Skeletal muscle satellite cell (primary cell): ENCODE results near the gene TRIM23. TPM values are rescaled to one million over a fixed set of nuclear protein-coding genes. Genes with fewer than 3 reads are reported as not detected.

Source experiments
- small RNA-seq: library from RNA; depleted of rRNA; stranded (forward); fragments of <200 nt; gene quantifications from one replicate; pipeline ENCODE3, GENCODE V24; 2012

The TRIM23 gene

Small RNA genes lying within 50 kb of the gene (small RNA-seq; reads per million reads assigned to genes)
- gene RNU6-540P, result not detected
